Measurements from ENCODE around the gene TMEM126A.

DNA sequence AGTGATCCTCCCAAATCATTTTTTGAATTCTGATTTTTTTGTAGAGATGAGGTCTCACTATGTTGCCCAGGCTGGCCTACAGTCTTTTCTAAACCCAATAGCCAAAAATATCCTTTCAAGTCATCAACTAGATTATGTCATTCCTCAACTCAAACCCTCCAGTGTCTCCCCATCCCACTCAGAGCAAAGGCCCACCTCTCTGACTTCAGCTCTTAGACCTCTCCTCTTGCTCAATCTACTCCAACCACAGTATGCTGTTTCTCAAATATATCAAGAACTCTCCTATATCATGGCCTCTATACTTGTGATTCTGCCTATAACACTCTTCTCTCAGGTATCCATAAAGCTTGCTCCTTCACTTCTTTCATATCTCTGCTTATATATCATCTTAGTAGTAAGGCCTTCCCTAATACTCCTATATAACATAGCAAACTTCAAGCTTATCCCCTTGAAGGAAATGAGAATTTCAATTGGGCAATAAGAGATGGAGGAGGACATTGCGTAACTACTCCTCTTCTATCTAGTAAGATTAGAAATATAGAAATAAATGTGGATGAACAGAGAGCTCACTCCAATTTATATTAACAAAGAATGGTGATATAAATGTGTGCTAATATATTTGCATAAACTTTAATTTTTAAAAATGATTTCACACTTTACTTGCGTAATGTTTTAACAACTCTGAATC lies 45.1 kb upstream of the TMEM126A start:
- TF ChIP-seq, protein P1, sequence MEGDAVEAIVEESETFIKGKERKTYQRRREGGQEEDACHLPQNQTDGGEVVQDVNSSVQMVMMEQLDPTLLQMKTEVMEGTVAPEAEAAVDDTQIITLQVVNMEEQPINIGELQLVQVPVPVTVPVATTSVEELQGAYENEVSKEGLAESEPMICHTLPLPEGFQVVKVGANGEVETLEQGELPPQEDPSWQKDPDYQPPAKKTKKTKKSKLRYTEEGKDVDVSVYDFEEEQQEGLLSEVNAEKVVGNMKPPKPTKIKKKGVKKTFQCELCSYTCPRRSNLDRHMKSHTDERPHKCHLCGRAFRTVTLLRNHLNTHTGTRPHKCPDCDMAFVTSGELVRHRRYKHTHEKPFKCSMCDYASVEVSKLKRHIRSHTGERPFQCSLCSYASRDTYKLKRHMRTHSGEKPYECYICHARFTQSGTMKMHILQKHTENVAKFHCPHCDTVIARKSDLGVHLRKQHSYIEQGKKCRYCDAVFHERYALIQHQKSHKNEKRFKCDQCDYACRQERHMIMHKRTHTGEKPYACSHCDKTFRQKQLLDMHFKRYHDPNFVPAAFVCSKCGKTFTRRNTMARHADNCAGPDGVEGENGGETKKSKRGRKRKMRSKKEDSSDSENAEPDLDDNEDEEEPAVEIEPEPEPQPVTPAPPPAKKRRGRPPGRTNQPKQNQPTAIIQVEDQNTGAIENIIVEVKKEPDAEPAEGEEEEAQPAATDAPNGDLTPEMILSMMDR (IDR thresholded peaks at IDR 0.05): no peak
- TF ChIP-seq POLR2A (IDR thresholded peaks at IDR 0.05): no peak
